Ovary (tissue), 9 donors: ENCODE results near the gene PLD2. TPM values are rescaled to one million over a fixed set of nuclear protein-coding genes. Genes with fewer than 3 reads are reported as not detected.

Experiments
- DNase-seq, 5 donors: peaks; one replicate each; pipeline ENCODE4 v3.0.0-alpha.2; 2019 to 2020
- H3K27ac ChIP-seq, 2 donors: fragments of 200-600 bp; one replicate each; pipeline versions ENCODE4 v1.5.1 to v1.8.0; 2019 to 2022
- H3K27me3 ChIP-seq: fragments of 200-600 bp; one replicate; pipeline ENCODE4 v1.8.0; 2022
- H3K36me3 ChIP-seq: fragments of 200-600 bp; sonication (generic); one replicate; pipeline ENCODE4 v1.5.1; 2019
- H3K4me1 ChIP-seq: one replicate; pipeline ENCODE4 v1.8.1; 2013; ENCODE audit warnings: mild to moderate bottlenecking, moderate library complexity; ENCODE audit not compliant: insufficient read depth
- H3K4me3 ChIP-seq: fragments of 200-600 bp; sonication (generic); one replicate; pipeline ENCODE4 v1.5.1; 2017
- H3K9me3 ChIP-seq, 2 donors: fragments of 200-600 bp in 1 of 2; sonication (generic) in 1 of 2; one replicate each; pipeline versions ENCODE4 v1.5.1 to v1.8.1; 2013 to 2019; ENCODE audit warnings: mild to moderate bottlenecking in 1 of 2, moderate library complexity in 1 of 2
- EP300 ChIP-seq: sonication (generic); formaldehyde crosslinking; IDR thresholded peaks from one replicate; pipeline ENCODE4 v1.6.1; 2017; ENCODE audit warnings: antibody characterized with exemption
- POLR2A ChIP-seq: fragments of 450-650 bp; IDR thresholded peaks from one replicate; pipeline ENCODE4 v1.6.1; 2017; ENCODE audit warnings: antibody characterized with exemption, mild to moderate bottlenecking, moderate library complexity
- WGBS, 3 donors: extraction: QIAGEN DNeasy Blood & Tissue Kit in 1 of 3; methylation state at CpG; one replicate each; pipeline versions ENCODE4 v1.1.5 to v1.1.7; 2013 to 2017; 5-methylcytosine and 5-hydroxymethylcytosine counted together
- intact Hi-C, 4 donors: fragments of 100-400 bp; cut with DNase I; formaldehyde crosslinking; loops; one replicate each; pipeline versions ENCODE4 v1.11.0 to v1.15.1; 2022 to 2023
- polyA plus RNA-seq, 2 donors: library from polyadenylated mRNA; stranded (reverse); fragments of 200-250 nt in 1 of 2; fragments of 350-450 nt in 1 of 2; fragmentation: Illumina TruSeq in 1 of 2; extraction: RNeasy Lipid Tissue Mini Kit (QIAGEN cat#74804) in 1 of 2; gene quantifications; one replicate each; pipeline ENCODE4 v1.2.3, GENCODE V29; 2013 to 2014
- total RNA-seq, 7 donors: library from RNA; depleted of rRNA in 2 of 7; stranded (reverse); fragments of >200 nt in 2 of 7; fragmentation: NEBNext Ultra II Directional in 3 of 7; extraction: Animal tissue kit (Norgen Biotek cat#: 25700) in 3 of 7; gene quantifications; one replicate each; pipeline versions ENCODE4 v1.1.0 to v1.2.4, GENCODE V29; 2016 to 2023
- TF ChIP-seq, protein P1 (sequence below), 3 donors: fragments of 450-650 bp in 2 of 3; fragments of 200-600 bp in 1 of 3; IDR thresholded peaks; one replicate each; pipeline versions ENCODE4 v1.5.1 to v1.8.0; 2016 to 2022; ENCODE audit warnings: antibody characterized with exemption in 3 of 3, mild to moderate bottlenecking in 1 of 3
- donor health status: DM: no; HTN: no; CAD: no; lungs with moderate emphysema.
- donor health status: DM: no; HTN: no; CAD: no.
- donor health status: Bipolar disorder and iron deficiency.
- donor health status: DM: yes; HTN: yes; CAD: no.
- donor health status: DM: no; HTN: no; CAD: no.
- donor health status: DM: yes; HTN: yes; CAD: no.

The PLD2 gene
- total and polyA plus RNA-seq, 9 donors: 16.2 to 53.3 (median 37.8) TPM

DNA sequence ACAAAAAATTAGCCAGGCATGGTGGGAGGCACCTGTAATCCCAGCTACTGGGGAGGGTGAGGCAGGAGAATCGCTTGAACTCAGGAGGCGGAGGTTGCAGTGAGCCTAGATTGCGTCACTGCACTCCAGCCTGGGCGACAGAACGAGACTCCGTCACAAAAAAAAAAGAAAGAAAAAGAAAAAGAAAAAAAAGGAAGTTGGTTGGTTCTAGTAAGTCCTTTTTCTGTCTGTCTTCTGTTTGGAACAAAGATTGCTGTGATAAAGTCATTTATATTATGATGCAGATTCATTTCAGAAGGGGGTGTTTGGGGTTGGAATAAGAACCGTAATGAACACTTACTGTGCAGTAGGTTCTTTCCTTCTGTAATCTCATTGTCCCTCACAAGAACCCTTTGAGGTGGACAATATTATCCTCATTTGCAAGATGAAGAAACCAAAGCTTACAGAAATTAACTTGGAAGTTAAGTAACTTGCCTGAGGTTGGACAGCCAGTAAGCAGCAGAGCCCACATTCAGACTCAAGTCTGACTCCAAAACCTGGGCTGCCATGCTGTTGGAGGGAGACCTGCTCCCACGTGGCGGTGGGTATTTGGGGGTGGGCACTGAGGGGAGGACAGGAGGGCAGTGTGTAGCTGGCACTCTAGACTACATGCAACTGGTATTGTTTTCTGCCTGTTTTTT, 36.5 kb downstream of the PLD2 start:
- no peak for DNase-seq
- Histone ChIP-seq H3K9me3 (no peaks in the 10 kb centered on the region), H3K4me1 (peaks cover 32% of the 10 kb centered on the region), H3K27ac (no peak overlapping the region), H3K4me3 (no peak overlapping the region), H3K36me3 (no peaks in the 10 kb centered on the region), H3K27me3 (no peaks in the 10 kb centered on the region)
- intact Hi-C loops: loop anchor here in 1 of 4 donors (5.0 kb wide), 1 partner anchor 44 kb away; no protein-coding TSS in a partner anchor
- TF ChIP-seq EP300: no peak
- 80 to 93% (median 82%) methylated on average over 9 of the region's 9 CpGs for WGBS, 3 donors

DNA sequence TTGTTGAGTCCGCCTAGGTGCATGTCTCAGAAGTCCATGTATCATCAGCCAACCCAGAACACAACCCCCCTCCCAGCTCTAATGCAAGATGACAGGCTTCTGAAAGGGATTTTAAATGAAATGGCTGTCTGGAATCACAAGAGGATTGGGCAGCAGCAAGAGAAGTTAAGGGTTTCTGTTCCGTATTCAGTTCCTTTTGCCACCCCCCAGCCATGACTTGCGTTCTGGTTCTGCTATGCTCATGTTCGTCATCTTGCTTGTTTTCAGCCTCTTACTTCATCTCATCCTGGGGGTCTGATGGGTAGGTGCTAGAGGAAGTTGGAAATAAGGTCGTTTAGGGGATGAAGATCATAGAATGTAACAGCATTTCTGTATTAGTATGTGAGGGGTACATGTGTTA, 38.2 kb downstream of the PLD2 start:
- DNase-seq: no peak
- Histone ChIP-seq H3K4me3 (no peak overlapping the region), H3K9me3 (no peaks in the 10 kb centered on the region), H3K4me1 (peaks cover 25% of the 10 kb centered on the region), H3K36me3 (no peaks in the 10 kb centered on the region), H3K27me3 (no peaks in the 10 kb centered on the region), H3K27ac (no peak overlapping the region)
- WGBS, 3 donors: 89% methylated on average over 5 of the region's 5 CpGs
- TF ChIP-seq POLR2A (no peak), EP300 (no peak)
- TF ChIP-seq, protein P1, sequence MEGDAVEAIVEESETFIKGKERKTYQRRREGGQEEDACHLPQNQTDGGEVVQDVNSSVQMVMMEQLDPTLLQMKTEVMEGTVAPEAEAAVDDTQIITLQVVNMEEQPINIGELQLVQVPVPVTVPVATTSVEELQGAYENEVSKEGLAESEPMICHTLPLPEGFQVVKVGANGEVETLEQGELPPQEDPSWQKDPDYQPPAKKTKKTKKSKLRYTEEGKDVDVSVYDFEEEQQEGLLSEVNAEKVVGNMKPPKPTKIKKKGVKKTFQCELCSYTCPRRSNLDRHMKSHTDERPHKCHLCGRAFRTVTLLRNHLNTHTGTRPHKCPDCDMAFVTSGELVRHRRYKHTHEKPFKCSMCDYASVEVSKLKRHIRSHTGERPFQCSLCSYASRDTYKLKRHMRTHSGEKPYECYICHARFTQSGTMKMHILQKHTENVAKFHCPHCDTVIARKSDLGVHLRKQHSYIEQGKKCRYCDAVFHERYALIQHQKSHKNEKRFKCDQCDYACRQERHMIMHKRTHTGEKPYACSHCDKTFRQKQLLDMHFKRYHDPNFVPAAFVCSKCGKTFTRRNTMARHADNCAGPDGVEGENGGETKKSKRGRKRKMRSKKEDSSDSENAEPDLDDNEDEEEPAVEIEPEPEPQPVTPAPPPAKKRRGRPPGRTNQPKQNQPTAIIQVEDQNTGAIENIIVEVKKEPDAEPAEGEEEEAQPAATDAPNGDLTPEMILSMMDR (IDR thresholded peaks at IDR 0.05): no peak
- intact Hi-C loops: no loop called here

DNA sequence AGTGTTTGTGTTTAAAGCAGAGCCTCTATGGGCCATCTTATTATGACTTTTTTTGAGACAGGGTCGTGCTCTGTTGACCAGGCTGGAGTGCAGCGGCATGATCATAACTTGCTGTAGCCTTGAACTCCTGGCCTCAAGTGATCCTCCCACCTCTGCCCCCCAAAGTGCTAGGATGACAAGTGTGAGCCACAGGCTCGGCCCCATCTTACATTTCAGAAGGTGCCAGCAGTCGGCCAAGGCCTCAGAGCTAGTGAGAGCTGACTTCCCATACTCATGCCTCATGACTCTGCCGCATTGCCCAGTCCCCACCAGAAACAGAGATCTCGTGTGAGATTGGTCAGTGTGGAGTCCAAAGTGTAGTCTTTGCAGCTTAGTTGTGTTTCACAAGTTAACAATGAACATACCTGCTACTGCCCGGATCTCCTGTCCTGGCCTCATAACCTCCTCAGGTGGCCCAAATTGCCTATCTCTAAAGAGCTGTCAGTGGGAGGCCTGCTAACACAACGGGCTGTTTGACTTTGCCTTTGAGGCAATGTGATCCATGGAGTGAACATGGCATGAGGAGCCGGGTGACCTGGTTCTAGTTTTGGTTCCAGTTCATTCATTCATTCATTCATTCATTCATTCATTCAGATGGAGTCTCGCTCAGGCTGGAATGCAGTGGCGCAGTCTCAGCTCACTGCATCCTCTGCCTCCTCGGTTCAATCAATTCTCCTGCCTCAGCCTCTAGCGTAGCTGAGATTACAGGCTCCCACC, 39.9 kb downstream of the PLD2 start:
- Histone ChIP-seq H3K4me3 (no peak overlapping the region), H3K4me1 (peaks cover 21% of the 10 kb centered on the region), H3K27me3 (no peaks in the 10 kb centered on the region), H3K9me3 (no peaks in the 10 kb centered on the region), H3K27ac (no peak overlapping the region), H3K36me3 (no peaks in the 10 kb centered on the region)
- intact Hi-C loops: no loop called here
- no peak for TF ChIP-seq EP300
- TF ChIP-seq, protein P1 (IDR thresholded peaks at IDR 0.05): no peak
- TF ChIP-seq POLR2A: no peak
- DNase-seq: no peak
- 76 to 90% (median 85%) methylated on average over 13 of the region's 13 CpGs for WGBS, 3 donors

DNA sequence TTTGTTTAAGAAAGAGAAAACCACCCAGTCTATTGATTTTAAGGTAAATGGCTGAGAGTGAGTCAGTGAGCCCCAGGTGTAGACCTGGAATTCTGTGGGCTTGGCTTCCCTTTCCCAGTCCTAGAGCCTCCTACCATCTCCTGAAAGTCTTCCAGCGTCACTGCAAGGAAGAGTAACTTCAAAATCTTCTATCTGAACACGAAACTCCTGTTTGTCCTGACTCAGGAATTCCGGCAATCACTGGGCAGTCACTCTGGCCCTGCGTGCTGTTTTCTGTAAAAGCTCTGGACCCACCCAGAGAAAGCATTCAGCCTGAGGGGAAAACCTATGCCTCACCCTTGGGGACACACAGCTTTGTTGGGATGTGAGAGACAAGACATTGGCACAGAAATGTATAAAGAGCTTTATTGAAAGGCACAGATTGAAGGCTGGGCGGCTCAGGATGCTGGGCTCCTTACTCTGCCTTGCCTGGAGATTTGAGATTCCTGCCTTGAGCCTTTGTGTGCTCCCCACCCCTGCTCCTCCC, 42.1 kb downstream of the PLD2 start:
- H3K27ac ChIP-seq: no peak overlapping the region
- WGBS, 3 donors: 59 to 76% (median 69%) methylated on average over 5 of the region's 5 CpGs

More for the DNA sequence above, 42.1 kb downstream of the PLD2 start:
- no peaks in the 10 kb centered on the region for H3K36me3 ChIP-seq
- TF ChIP-seq EP300 (no peak), POLR2A (no peak)
- TF ChIP-seq, protein P1 (IDR thresholded peaks at IDR 0.05): no peak
- H3K4me1 ChIP-seq: peaks cover 18% of the 10 kb centered on the region
- H3K9me3 ChIP-seq: no peaks in the 10 kb centered on the region
- intact Hi-C loops: no loop called here
- no peaks in the 10 kb centered on the region for H3K27me3 ChIP-seq
- H3K4me3 ChIP-seq: no peak overlapping the region
- DNase-seq: no peak
